ENCODE data around the gene GSTT4.
"Not testable (repeated sequence)": the region's sequence is repeated elsewhere in the genome, so short reads cannot be mapped to it uniquely, and the experiment has no call there.

The GSTT4 gene

DNA sequence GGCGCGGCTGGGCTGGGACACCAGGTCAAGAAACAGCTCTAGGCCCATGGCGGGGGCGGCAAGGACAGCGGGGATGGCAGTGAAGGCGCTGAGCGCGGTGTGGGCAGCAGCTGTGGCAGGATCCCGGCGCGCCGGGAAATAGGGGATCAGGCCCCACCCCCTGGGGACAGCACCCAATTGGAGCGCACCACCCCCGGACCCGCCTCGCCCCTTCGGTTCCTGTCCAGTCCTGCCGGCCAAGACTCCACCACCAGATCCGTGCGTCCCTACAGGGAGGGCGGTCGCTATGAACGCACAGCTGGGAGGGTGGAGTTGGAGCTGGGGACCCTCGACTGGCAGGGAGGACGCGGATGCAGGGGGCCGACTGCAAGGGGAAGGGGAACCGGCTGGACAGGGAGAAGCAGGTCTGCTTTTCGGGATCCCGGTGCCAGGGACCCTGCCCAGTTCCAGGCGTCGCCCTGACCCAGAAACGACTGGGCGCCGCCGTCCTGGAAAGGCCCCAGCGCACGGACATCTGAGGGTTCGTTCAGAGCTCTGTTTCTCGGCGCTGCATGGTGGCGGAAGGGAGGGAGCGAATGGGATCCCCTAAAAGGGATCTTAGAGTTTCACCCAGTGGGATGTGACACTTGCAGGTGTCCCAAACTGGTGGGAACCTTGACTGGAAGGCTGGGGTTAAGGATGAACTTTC lies 44.0 kb downstream of the GSTT4 start, which contains the start of gene GSTT2B:
GSTT2B (minus strand) TSS at position 112 of the 688 bp plus-strand sequence; CDS start at position 48, 64 bp downstream.
- H4K20me1 ChIP-seq (ENCODE audit: control insufficient read depth, insufficient read depth, low read depth, low read length); H3K9me2 ChIP-seq (replicated peaks; ENCODE audit: control insufficient read depth, low read length); H3K79me2 ChIP-seq (ENCODE audit: control insufficient read depth, low read length); H3K4me2 ChIP-seq (ENCODE audit: low read length); H3K4me3 ChIP-seq (ENCODE audit: low read length); H3K27ac ChIP-seq (ENCODE audit: low read depth, low read length); H3F3A ChIP-seq (ENCODE audit: control insufficient read depth, insufficient read depth); H3K36me3 ChIP-seq (ENCODE audit: control insufficient read depth, low read length); H3K4me1 ChIP-seq (ENCODE audit: control insufficient read depth, low read length); H3K9me3 ChIP-seq (ENCODE audit: control insufficient read depth, insufficient read depth, low read length); H3K27me3 ChIP-seq (ENCODE audit: control insufficient read depth, low read length): not testable (repeated sequence)

DNA sequence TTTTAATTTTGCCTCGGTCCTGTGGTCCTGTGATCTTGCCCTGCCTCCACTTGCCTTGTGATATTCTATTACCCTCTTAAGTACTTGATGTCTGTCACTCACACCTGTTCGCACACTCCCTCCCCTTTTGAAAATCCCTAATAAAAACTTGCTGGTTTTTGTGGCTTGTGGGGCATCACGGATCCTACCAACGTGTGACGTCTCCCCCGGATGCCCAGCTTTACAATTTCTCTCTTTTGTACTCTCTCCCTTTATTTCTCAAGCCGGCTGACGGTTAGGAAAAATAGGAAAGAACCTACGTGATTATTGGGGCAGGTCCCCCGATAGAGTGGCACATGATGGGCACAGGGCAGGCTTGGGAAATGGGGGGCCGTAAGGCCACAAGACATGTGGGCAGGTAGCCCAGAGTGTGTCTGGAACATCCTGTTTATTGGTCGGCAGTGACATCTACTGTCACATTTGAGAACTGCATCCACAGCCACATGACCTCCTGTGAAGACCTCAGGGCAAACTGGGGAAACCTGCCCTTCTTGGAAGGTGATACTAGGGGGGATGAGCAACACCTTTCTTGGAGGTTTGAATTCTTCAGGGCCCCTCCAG lies 48.9 kb downstream of the GSTT4 start:
- H3K4me2 ChIP-seq (ENCODE audit: low read length); H3K27ac ChIP-seq (ENCODE audit: low read depth, low read length); H3K27me3 ChIP-seq (ENCODE audit: control insufficient read depth, low read length); H3K4me3 ChIP-seq (ENCODE audit: low read length); H3F3A ChIP-seq (ENCODE audit: control insufficient read depth, insufficient read depth); H3K9me3 ChIP-seq (ENCODE audit: control insufficient read depth, insufficient read depth, low read length); H3K4me1 ChIP-seq (ENCODE audit: control insufficient read depth, low read length); H3K36me3 ChIP-seq (ENCODE audit: control insufficient read depth, low read length); H3K79me2 ChIP-seq (ENCODE audit: control insufficient read depth, low read length); H4K20me1 ChIP-seq (ENCODE audit: control insufficient read depth, insufficient read depth, low read depth, low read length); H3K9me2 ChIP-seq (replicated peaks; ENCODE audit: control insufficient read depth, low read length): not testable (repeated sequence)
- TF ChIP-seq, protein P1, sequence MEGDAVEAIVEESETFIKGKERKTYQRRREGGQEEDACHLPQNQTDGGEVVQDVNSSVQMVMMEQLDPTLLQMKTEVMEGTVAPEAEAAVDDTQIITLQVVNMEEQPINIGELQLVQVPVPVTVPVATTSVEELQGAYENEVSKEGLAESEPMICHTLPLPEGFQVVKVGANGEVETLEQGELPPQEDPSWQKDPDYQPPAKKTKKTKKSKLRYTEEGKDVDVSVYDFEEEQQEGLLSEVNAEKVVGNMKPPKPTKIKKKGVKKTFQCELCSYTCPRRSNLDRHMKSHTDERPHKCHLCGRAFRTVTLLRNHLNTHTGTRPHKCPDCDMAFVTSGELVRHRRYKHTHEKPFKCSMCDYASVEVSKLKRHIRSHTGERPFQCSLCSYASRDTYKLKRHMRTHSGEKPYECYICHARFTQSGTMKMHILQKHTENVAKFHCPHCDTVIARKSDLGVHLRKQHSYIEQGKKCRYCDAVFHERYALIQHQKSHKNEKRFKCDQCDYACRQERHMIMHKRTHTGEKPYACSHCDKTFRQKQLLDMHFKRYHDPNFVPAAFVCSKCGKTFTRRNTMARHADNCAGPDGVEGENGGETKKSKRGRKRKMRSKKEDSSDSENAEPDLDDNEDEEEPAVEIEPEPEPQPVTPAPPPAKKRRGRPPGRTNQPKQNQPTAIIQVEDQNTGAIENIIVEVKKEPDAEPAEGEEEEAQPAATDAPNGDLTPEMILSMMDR (IDR thresholded peaks at IDR 0.05; ENCODE audit: low read depth, low read length, poor library complexity, severe bottlenecking) = peak; percentile 77

DNA sequence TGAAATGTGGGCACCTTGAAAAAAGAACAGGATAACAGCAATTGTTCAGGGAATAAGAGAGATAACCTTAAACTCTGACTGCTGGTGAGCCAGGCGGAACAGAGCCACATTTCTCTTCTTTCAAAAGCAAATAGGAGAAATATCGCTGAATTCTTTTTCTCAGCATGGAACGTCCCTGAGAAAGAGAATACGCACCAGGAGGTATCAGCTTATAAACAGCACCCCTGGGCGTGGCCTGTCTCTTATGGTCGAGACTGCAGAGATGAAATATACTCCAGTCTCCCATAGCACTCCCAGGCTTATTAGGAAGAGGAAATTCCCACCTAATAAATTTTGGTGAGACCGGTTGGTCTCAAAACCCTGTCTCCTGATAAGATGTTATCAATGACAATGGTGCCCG lies 49.4 kb downstream of the GSTT4 start:
- not testable (repeated sequence) for H3K4me3 ChIP-seq (ENCODE audit: low read length); H4K20me1 ChIP-seq (ENCODE audit: control insufficient read depth, insufficient read depth, low read depth, low read length); H3K27ac ChIP-seq (ENCODE audit: low read depth, low read length)

DNA sequence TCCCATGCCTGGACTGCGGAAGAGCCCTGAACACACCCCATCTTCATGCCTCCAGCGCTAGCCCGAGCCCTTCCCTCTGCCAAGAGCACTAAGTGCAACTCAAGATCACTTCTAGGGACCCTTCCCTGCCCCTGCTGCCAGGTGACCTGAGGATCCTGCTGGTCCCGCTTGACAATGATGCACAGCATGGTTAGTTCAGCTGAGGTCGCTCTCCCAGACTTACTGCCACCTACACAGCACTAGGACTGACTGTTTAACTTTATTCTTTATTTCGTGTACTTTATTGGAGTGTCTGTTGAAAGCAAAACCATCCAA lies 50.3 kb downstream of the GSTT4 start:
- not testable (repeated sequence) for H3K4me3 ChIP-seq (ENCODE audit: low read length); H3K27ac ChIP-seq (ENCODE audit: low read depth, low read length); H3K4me1 ChIP-seq (ENCODE audit: control insufficient read depth, low read length); H4K20me1 ChIP-seq (ENCODE audit: control insufficient read depth, insufficient read depth, low read depth, low read length); H3K9me2 ChIP-seq (replicated peaks; ENCODE audit: control insufficient read depth, low read length); H3K36me3 ChIP-seq (ENCODE audit: control insufficient read depth, low read length); H3K4me2 ChIP-seq (ENCODE audit: low read length); H3F3A ChIP-seq (ENCODE audit: control insufficient read depth, insufficient read depth); H3K27me3 ChIP-seq (ENCODE audit: control insufficient read depth, low read length); H3K79me2 ChIP-seq (ENCODE audit: control insufficient read depth, low read length); H3K9me3 ChIP-seq (ENCODE audit: control insufficient read depth, insufficient read depth, low read length)

More for the DNA sequence above, 49.4 kb downstream of the GSTT4 start:
- H3K36me3 ChIP-seq (ENCODE audit: control insufficient read depth, low read length); H3K9me3 ChIP-seq (ENCODE audit: control insufficient read depth, insufficient read depth, low read length); H3F3A ChIP-seq (ENCODE audit: control insufficient read depth, insufficient read depth); H3K4me2 ChIP-seq (ENCODE audit: low read length); H3K9me2 ChIP-seq (replicated peaks; ENCODE audit: control insufficient read depth, low read length); H3K4me1 ChIP-seq (ENCODE audit: control insufficient read depth, low read length); H3K79me2 ChIP-seq (ENCODE audit: control insufficient read depth, low read length); H3K27me3 ChIP-seq (ENCODE audit: control insufficient read depth, low read length): not testable (repeated sequence)

DNA sequence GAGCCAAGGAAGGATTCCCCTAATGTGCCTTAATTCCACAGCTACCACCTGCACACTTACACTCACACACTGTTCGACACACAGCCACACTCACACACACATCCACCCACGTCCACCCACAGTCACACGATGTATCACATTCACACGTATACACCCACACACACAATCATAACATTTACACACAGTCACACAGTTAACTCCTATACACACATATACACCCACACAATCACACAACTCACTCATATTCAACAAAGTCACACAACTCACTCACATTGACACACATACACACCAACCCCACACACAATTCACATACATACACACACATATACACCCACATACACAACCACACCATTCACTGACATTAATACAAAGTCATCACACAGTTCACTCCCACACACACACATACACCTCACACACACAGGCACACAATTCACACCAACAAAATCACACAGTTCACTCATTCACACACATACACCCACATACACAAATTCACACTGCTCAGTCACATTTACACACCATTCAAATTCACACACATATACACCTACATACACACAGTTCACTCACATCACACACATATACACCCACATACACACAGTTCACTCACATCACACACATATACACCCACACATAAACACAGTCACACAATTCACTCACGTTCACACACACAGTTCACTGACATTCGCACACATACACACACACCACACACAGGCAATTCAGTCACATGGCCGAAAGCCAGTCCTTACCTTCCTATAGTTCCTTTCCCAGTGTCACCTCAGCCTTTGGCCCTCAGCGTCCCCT lies 50.9 kb downstream of the GSTT4 start:
- not testable (repeated sequence) for H3F3A ChIP-seq (ENCODE audit: control insufficient read depth, insufficient read depth); H3K79me2 ChIP-seq (ENCODE audit: control insufficient read depth, low read length); H3K4me1 ChIP-seq (ENCODE audit: control insufficient read depth, low read length); H3K9me3 ChIP-seq (ENCODE audit: control insufficient read depth, insufficient read depth, low read length); H3K4me3 ChIP-seq (ENCODE audit: low read length); H3K4me2 ChIP-seq (ENCODE audit: low read length); H3K27me3 ChIP-seq (ENCODE audit: control insufficient read depth, low read length); H3K36me3 ChIP-seq (ENCODE audit: control insufficient read depth, low read length); H3K9me2 ChIP-seq (replicated peaks; ENCODE audit: control insufficient read depth, low read length); H3K27ac ChIP-seq (ENCODE audit: low read depth, low read length); H4K20me1 ChIP-seq (ENCODE audit: control insufficient read depth, insufficient read depth, low read depth, low read length)

DNA sequence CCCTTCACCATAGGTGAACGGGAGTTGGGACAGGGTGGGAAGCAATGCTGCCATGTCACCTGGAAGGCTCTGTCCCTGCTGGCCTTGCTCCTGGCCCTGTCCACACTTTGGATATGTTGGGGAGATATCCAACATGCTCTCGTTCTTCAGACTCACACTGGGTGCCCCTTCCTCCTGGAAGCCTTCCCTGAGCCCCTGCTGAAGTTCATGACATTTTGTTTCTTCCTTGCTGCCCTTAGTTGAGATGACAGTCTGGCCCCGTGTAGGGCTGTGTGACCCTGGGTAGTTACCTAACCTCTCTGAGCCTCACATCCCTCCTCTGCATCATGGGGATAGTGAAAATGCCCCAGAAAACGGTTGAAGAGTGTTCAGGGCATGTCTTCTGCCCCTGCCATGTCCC lies 51.8 kb downstream of the GSTT4 start:
- not testable (repeated sequence) for H3K27ac ChIP-seq (ENCODE audit: low read depth, low read length); H4K20me1 ChIP-seq (ENCODE audit: control insufficient read depth, insufficient read depth, low read depth, low read length)

DNA sequence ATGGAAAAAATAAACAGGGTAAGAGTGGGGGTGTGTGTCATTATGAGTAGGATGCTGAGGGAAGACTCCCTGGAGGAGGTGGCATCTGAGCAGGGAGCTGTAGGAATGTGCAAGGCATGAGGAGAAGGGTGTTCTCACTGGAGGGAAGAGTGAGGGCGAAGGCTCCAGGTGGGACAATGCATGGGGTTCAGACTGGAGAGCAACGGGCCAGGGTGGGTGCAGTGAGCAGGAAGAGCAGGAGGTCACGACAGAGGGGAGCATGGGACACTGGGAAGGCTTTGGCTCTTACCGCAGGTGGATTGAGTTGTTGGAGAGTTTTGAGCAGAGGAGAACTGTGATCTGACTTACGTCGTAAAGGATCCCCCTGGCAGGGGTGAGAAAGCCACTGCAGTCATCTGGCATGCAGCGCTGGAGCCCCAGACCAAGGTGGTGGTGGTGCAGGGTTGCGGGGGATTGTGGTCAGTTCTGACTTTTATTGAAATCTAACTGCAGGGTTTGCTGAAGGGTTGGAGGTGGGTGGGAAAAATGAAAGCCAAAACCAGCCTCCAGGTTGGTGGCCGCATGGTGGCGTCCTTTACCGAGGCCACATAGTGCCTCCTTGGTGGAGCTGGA lies 52.4 kb downstream of the GSTT4 start:
- H3K36me3 ChIP-seq (ENCODE audit: control insufficient read depth, low read length); H3K79me2 ChIP-seq (ENCODE audit: control insufficient read depth, low read length); H3K4me2 ChIP-seq (ENCODE audit: low read length); H3K9me2 ChIP-seq (replicated peaks; ENCODE audit: control insufficient read depth, low read length); H3K4me3 ChIP-seq (ENCODE audit: low read length); H3K9me3 ChIP-seq (ENCODE audit: control insufficient read depth, insufficient read depth, low read length); H3K27ac ChIP-seq (ENCODE audit: low read depth, low read length); H3K4me1 ChIP-seq (ENCODE audit: control insufficient read depth, low read length); H3K27me3 ChIP-seq (ENCODE audit: control insufficient read depth, low read length); H3F3A ChIP-seq (ENCODE audit: control insufficient read depth, insufficient read depth); H4K20me1 ChIP-seq (ENCODE audit: control insufficient read depth, insufficient read depth, low read depth, low read length): not testable (repeated sequence)

More for the DNA sequence above, 51.8 kb downstream of the GSTT4 start:
- H3F3A ChIP-seq (ENCODE audit: control insufficient read depth, insufficient read depth); H3K4me2 ChIP-seq (ENCODE audit: low read length); H3K9me3 ChIP-seq (ENCODE audit: control insufficient read depth, insufficient read depth, low read length); H3K27me3 ChIP-seq (ENCODE audit: control insufficient read depth, low read length); H3K36me3 ChIP-seq (ENCODE audit: control insufficient read depth, low read length); H3K9me2 ChIP-seq (replicated peaks; ENCODE audit: control insufficient read depth, low read length); H3K79me2 ChIP-seq (ENCODE audit: control insufficient read depth, low read length); H3K4me1 ChIP-seq (ENCODE audit: control insufficient read depth, low read length); H3K4me3 ChIP-seq (ENCODE audit: low read length): not testable (repeated sequence)
